HCT116 (cell line): Measurements from ENCODE around the gene NR2F6. TPM values are rescaled to one million over a fixed set of nuclear protein-coding genes. Genes with fewer than 3 reads are reported as not detected.

Source experiments
- ATAC-seq: fragments of 200-7000 bp; cut with Tn5 transposase; 2 replicates; pipeline ENCODE4 v1.9.1; 2020; ENCODE audit warnings: mild to moderate bottlenecking, moderate library complexity
- BruUV-seq: library from RNA; stranded (reverse); fragments of 400-500 nt; replicated peaks from 2 replicates; lab custom pipeline; 2021; lab: Mats Ljungman, UMichigan
- CTCF ChIA-PET: fragments of 300-600 bp; sonication (Branson Sonifier 250); formaldehyde crosslinking; loops from one replicate; lab custom pipeline; 2021; ENCODE audit warnings: antibody characterized with exemption; lab: Charles Lee
- POLR2A ChIA-PET: fragments of 300-600, 350-600 bp; sonication (Branson Sonifier 250); formaldehyde crosslinking; loops from one replicate; lab custom pipeline; 2021; ENCODE audit warnings: antibody characterized with exemption; lab: Charles Lee
- RAD21 ChIA-PET, 2 experiments: fragments of 300-600 bp; sonication (Branson Sonifier 250); formaldehyde crosslinking; loops; one replicate each; lab custom pipeline; 2023; ENCODE audit warnings: low total read pairs in 2 of 2; ENCODE audit not compliant: uncharacterized antibody in 2 of 2, unreplicated experiment in 2 of 2, low non-redundant PET in 1 of 2; lab: Charles Lee
- DNase-seq: peaks from one replicate; pipeline ENCODE4 v3.0.0-alpha.2; 2010; ENCODE audit warnings: low read depth, low spot score
- H2AFZ ChIP-seq: fragments of 200-600 bp; shearing (Covaris generic), sonication (generic); 2 replicates; pipeline ENCODE4 v1.6.1; 2017; ENCODE audit warnings: low read depth, mixed run types, mixed read lengths, antibody characterized with exemption, low read length; ENCODE audit not compliant: poor library complexity, severe bottlenecking
- H3K27ac ChIP-seq: 2 replicates; pipeline ENCODE4 v1.5.1; 2012; ENCODE audit warnings: low read depth, low read length
- H3K27me3 ChIP-seq: fragments of 200-600 bp; sonication (generic); 2 replicates; pipeline ENCODE4 v1.6.1; 2016; ENCODE audit warnings: mixed run types, low read length, mixed read lengths; ENCODE audit not compliant: insufficient read depth
- H3K36me3 ChIP-seq, 2 experiments: fragments of 200-500 bp in 1 of 2; fragments of 200-600 bp in 1 of 2; sonication (Bioruptor generic) in 1 of 2; sonication (generic) in 1 of 2; 2 replicates each; pipeline versions ENCODE4 v1.5.1 to v1.6.1; 2014 to 2016; ENCODE audit warnings: low read length in 2 of 2, inconsistent platforms in 1 of 2, mixed read lengths in 1 of 2, mixed run types in 1 of 2; ENCODE audit not compliant: insufficient read depth in 2 of 2, control insufficient read depth in 1 of 2
- H3K4me1 ChIP-seq, 2 experiments: fragments of 200-600 bp in 1 of 2; sonication (generic) in 1 of 2; 2 replicates each; pipeline versions ENCODE4 v1.5.1 to v1.6.1; 2012 to 2017; ENCODE audit warnings: low read length in 2 of 2, inconsistent platforms in 1 of 2, mild to moderate bottlenecking in 1 of 2, mixed read lengths in 1 of 2, mixed run types in 1 of 2, moderate library complexity in 1 of 2; ENCODE audit not compliant: insufficient read depth in 2 of 2, control insufficient read depth in 1 of 2
- H3K4me2 ChIP-seq: fragments of 200-600 bp; sonication (generic); 2 replicates; pipeline ENCODE4 v1.6.1; 2017; ENCODE audit warnings: mixed run types, low read length, mixed read lengths
- H3K4me3 ChIP-seq, 2 experiments: fragments of 200-600 bp in 1 of 2; sonication (generic) in 1 of 2; replicated peaks in 1 of 2; 2 replicates each; pipeline ENCODE4 v1.5.1; 2011 to 2016; ENCODE audit warnings: low read length in 2 of 2, control low read depth in 1 of 2, low read depth in 1 of 2, mild to moderate bottlenecking in 1 of 2, mixed read lengths in 1 of 2, mixed run types in 1 of 2
- H3K79me2 ChIP-seq: fragments of 200-600 bp; sonication (generic); 2 replicates; pipeline ENCODE4 v1.6.1; 2017; ENCODE audit warnings: mild to moderate bottlenecking, mixed run types, low read length, moderate library complexity, mixed read lengths; ENCODE audit not compliant: insufficient read depth
- H3K9ac ChIP-seq: fragments of 200-600 bp; sonication (generic); 2 replicates; pipeline ENCODE4 v1.6.1; 2016; ENCODE audit warnings: low read length, mixed read lengths
- H3K9me2 ChIP-seq: fragments of 200-600 bp; sonication (generic), shearing (Covaris generic); 2 replicates; pipeline ENCODE4 v1.6.1; 2017; ENCODE audit warnings: mixed run types, mild to moderate bottlenecking, moderate library complexity; ENCODE audit not compliant: insufficient read depth
- H3K9me3 ChIP-seq, 2 experiments: fragments of 200-500 bp in 1 of 2; fragments of 200-600 bp in 1 of 2; sonication (Bioruptor generic) in 1 of 2; sonication (generic) in 1 of 2; 2 replicates each; pipeline ENCODE4 v1.6.1; 2014 to 2017; ENCODE audit warnings: low read length in 2 of 2, mixed read lengths in 2 of 2, inconsistent platforms in 1 of 2, low read depth in 1 of 2, mild to moderate bottlenecking in 1 of 2, mixed run types in 1 of 2, moderate library complexity in 1 of 2; ENCODE audit not compliant: control insufficient read depth in 1 of 2, insufficient read depth in 1 of 2
- H4K20me1 ChIP-seq: fragments of 200-600 bp; sonication (generic), shearing (Covaris generic); 2 replicates; pipeline ENCODE4 v1.6.1; 2017; ENCODE audit warnings: mixed run types, mild to moderate bottlenecking, moderate library complexity; ENCODE audit not compliant: insufficient read depth
- CBX3 ChIP-seq: IDR thresholded peaks from 2 replicates; pipeline ENCODE4 v1.6.1; 2012; ENCODE audit warnings: low read depth
- ELF1 ChIP-seq: IDR thresholded peaks from 2 replicates; pipeline ENCODE4 v1.6.1; 2012; ENCODE audit warnings: low read depth, borderline replicate concordance
- EZH2phosphoT487 ChIP-seq: fragments of 200-600 bp; IDR thresholded peaks from 2 replicates; pipeline ENCODE4 v1.6.1; 2018; ENCODE audit warnings: antibody characterized with exemption, borderline replicate concordance
- JUND ChIP-seq: IDR thresholded peaks from 2 replicates; pipeline ENCODE4 v1.6.1; 2012
- POLR2A ChIP-seq: IDR thresholded peaks from 2 replicates; pipeline ENCODE4 v1.7.0; 2011; ENCODE audit warnings: borderline replicate concordance; ENCODE audit not compliant: insufficient read depth, insufficient read length; ENCODE audit errors: extremely low read depth
- RAD21 ChIP-seq: IDR thresholded peaks from 2 replicates; pipeline ENCODE4 v1.6.1; 2012; ENCODE audit warnings: low read depth, mild to moderate bottlenecking
- SP1 ChIP-seq: IDR thresholded peaks from 2 replicates; pipeline ENCODE4 v1.6.1; 2012; ENCODE audit warnings: low read depth
- SRF ChIP-seq: IDR thresholded peaks from 2 replicates; pipeline ENCODE4 v1.6.1; 2012; ENCODE audit warnings: low read depth
- TCF7L2 ChIP-seq: IDR thresholded peaks from 2 replicates; pipeline ENCODE4 v1.7.0; 2011; ENCODE audit warnings: borderline replicate concordance, inconsistent platforms; ENCODE audit not compliant: insufficient read depth, insufficient read length; ENCODE audit errors: extremely low read depth
- YY1 ChIP-seq: IDR thresholded peaks from 2 replicates; pipeline ENCODE4 v1.6.1; 2011; ENCODE audit warnings: low read length, low read depth, moderate library complexity, mild to moderate bottlenecking; ENCODE audit not compliant: insufficient replicate concordance; ENCODE audit errors: extremely low read depth
- ZFX ChIP-seq: fragments of 450-650 bp; IDR thresholded peaks from 2 replicates; pipeline ENCODE4 v1.6.1; 2017
- intact Hi-C: fragments of 100-400 bp; cut with micrococcal nuclease; formaldehyde crosslinking; loops from 2 replicates; pipeline ENCODE4 v1.10.0; 2022
- total RNA-seq: library from RNA; stranded (reverse); gene quantifications from one replicate; pipeline ENCODE4 v1.2.1, GENCODE V29; 2021; ENCODE audit not compliant: unreplicated experiment
- TF ChIP-seq, protein P1 (sequence below): IDR thresholded peaks from 2 replicates; pipeline ENCODE4 v1.6.1; 2012
- TF ChIP-seq, protein P2 (sequence below), 3 experiments: fragments of 200-600 bp in 1 of 3; sonication (generic) in 1 of 3; IDR thresholded peaks in 2 of 3; conservative IDR thresholded peaks in 1 of 3; 2 replicates each; pipeline ENCODE4 v1.5.1; 2012 to 2017; ENCODE audit warnings: low read depth in 2 of 3, low read length in 2 of 3, antibody characterized with exemption in 1 of 3, borderline replicate concordance in 1 of 3, control low read depth in 1 of 3, mild to moderate bottlenecking in 1 of 3, mixed read lengths in 1 of 3, mixed run types in 1 of 3, moderate library complexity in 1 of 3; ENCODE audit not compliant: insufficient read depth in 1 of 3
- TF ChIP-seq, protein P3 (sequence below): IDR thresholded peaks from 2 replicates; pipeline ENCODE4 v1.6.1; 2012; ENCODE audit warnings: low read depth
- TF ChIP-seq, protein P4 (sequence below): IDR thresholded peaks from 2 replicates; pipeline ENCODE4 v1.6.1; 2011; ENCODE audit warnings: mild to moderate bottlenecking, low read length, moderate library complexity; ENCODE audit not compliant: insufficient replicate concordance; ENCODE audit errors: extremely low read depth

Gene NR2F6
- total RNA-seq, 1 experiment from 2014 or later, result 88.0 TPM

DNA sequence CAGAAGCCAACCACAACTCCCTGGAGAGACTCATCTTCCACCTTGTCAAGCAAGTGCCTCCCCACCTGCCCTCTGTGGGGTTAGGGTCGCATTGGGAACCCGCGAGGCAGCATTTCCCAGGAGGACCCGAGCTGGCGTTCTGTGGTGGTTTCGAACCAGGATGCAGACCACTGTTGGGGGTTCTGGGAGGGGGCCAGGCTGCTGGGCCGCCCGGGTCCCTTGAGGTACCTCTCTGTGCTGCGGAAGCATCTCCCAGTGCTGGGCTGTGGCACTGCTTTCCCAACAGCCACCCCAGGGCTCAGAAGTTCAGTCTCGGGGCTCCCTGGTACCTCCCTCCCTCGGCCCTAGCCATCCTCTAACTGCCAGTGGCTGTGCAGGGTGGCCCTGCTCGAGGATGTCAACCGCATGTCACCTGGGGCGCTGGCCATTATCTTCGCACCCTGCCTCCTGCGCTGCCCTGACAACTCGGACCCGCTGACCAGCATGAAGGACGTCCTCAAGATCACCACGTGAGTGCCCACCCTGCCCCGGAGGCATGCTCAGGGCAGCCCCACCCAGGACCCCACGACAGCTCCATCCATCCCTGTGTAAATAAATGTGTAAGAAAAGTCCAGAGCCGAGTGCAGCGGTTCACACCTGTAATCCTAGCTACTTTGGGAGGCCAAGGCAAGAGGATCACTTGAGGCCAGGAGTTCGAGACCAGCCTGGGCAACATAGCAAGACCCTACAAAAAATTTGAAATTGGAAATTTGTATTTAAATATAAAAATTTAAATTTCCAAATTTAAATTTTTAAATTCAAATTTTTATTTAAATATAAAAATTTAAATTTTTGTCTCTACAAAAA is 38.8 kb downstream of the NR2F6 start:
- TF ChIP-seq SP1, result no peak
- TF ChIP-seq, protein P1, sequence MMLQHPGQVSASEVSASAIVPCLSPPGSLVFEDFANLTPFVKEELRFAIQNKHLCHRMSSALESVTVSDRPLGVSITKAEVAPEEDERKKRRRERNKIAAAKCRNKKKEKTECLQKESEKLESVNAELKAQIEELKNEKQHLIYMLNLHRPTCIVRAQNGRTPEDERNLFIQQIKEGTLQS, result no peak
- TF ChIP-seq TCF7L2, result no peak
- no peak for TF ChIP-seq YY1
- TF ChIP-seq, protein P2, sequence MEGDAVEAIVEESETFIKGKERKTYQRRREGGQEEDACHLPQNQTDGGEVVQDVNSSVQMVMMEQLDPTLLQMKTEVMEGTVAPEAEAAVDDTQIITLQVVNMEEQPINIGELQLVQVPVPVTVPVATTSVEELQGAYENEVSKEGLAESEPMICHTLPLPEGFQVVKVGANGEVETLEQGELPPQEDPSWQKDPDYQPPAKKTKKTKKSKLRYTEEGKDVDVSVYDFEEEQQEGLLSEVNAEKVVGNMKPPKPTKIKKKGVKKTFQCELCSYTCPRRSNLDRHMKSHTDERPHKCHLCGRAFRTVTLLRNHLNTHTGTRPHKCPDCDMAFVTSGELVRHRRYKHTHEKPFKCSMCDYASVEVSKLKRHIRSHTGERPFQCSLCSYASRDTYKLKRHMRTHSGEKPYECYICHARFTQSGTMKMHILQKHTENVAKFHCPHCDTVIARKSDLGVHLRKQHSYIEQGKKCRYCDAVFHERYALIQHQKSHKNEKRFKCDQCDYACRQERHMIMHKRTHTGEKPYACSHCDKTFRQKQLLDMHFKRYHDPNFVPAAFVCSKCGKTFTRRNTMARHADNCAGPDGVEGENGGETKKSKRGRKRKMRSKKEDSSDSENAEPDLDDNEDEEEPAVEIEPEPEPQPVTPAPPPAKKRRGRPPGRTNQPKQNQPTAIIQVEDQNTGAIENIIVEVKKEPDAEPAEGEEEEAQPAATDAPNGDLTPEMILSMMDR (IDR thresholded peaks at IDR 0.05 in 2 of 3, conservative IDR thresholded peaks at IDR 0.05 in 1 of 3; ENCODE audit: borderline replicate concordance in 1 of 3, insufficient read depth in 1 of 3, low read depth in 2 of 3, low read length in 2 of 3), result no peak
- no peak for TF ChIP-seq EZH2phosphoT487
- TF ChIP-seq POLR2A, result no peak
- TF ChIP-seq SRF, result no peak
- TF ChIP-seq RAD21, result no peak
- no peak for TF ChIP-seq ZFX
- TF ChIP-seq, protein P3, sequence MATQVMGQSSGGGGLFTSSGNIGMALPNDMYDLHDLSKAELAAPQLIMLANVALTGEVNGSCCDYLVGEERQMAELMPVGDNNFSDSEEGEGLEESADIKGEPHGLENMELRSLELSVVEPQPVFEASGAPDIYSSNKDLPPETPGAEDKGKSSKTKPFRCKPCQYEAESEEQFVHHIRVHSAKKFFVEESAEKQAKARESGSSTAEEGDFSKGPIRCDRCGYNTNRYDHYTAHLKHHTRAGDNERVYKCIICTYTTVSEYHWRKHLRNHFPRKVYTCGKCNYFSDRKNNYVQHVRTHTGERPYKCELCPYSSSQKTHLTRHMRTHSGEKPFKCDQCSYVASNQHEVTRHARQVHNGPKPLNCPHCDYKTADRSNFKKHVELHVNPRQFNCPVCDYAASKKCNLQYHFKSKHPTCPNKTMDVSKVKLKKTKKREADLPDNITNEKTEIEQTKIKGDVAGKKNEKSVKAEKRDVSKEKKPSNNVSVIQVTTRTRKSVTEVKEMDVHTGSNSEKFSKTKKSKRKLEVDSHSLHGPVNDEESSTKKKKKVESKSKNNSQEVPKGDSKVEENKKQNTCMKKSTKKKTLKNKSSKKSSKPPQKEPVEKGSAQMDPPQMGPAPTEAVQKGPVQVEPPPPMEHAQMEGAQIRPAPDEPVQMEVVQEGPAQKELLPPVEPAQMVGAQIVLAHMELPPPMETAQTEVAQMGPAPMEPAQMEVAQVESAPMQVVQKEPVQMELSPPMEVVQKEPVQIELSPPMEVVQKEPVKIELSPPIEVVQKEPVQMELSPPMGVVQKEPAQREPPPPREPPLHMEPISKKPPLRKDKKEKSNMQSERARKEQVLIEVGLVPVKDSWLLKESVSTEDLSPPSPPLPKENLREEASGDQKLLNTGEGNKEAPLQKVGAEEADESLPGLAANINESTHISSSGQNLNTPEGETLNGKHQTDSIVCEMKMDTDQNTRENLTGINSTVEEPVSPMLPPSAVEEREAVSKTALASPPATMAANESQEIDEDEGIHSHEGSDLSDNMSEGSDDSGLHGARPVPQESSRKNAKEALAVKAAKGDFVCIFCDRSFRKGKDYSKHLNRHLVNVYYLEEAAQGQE, result no peak
- TF ChIP-seq JUND, result no peak
- TF ChIP-seq, protein P4, sequence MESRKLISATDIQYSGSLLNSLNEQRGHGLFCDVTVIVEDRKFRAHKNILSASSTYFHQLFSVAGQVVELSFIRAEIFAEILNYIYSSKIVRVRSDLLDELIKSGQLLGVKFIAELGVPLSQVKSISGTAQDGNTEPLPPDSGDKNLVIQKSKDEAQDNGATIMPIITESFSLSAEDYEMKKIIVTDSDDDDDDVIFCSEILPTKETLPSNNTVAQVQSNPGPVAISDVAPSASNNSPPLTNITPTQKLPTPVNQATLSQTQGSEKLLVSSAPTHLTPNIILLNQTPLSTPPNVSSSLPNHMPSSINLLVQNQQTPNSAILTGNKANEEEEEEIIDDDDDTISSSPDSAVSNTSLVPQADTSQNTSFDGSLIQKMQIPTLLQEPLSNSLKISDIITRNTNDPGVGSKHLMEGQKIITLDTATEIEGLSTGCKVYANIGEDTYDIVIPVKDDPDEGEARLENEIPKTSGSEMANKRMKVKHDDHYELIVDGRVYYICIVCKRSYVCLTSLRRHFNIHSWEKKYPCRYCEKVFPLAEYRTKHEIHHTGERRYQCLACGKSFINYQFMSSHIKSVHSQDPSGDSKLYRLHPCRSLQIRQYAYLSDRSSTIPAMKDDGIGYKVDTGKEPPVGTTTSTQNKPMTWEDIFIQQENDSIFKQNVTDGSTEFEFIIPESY, result no peak
- no peak for TF ChIP-seq CBX3
- TF ChIP-seq ELF1, result no peak
- Histone ChIP-seq H3K4me1 (peaks cover 10 to 20% of the 10 kb centered on the region in 2 experiments; a peak in 3 of 4 replicates), H3K9me3 (no peaks in the 10 kb centered on the region), H3K4me3 (no peak overlapping the region), H3K79me2 (no peaks in the 10 kb centered on the region), H4K20me1 (no peaks in the 10 kb centered on the region), H3K9ac (no peak overlapping the region), H3K27me3 (no peaks in the 10 kb centered on the region), H3K9me2 (no peaks in the 10 kb centered on the region), H3K27ac (no peak overlapping the region), H3K36me3 (peaks cover 14 to 17% of the 10 kb centered on the region in 2 experiments; a peak in 3 of 4 replicates), H3K4me2 (no peak overlapping the region), H2AFZ (no peak overlapping the region)
- DNase-seq, result no peak
- ChIA-PET RAD21 (no interaction called here), CTCF (no interaction called here), POLR2A (no interaction called here)
- no TSS peak for BruUV-seq
- intact Hi-C loops, result no loop called here
- ATAC-seq, result no peak
